A549 (cell line): ENCODE data around the gene RXFP3. TPM values are rescaled to one million over a fixed set of nuclear protein-coding genes. Genes with fewer than 3 reads are reported as not detected.

Experiments used
- ATAC-seq, 2 experiments: fragments of 200-7000 bp in 1 of 2; fragments of >200 bp in 1 of 2; cut with Nextera tagmentation in 1 of 2; cut with Tn5 transposase in 1 of 2; 3 replicates each; pipeline versions ENCODE4 v1.8.0 to v1.9.1; 2018 to 2020; ENCODE audit warnings: mild to moderate bottlenecking in 1 of 2, moderate library complexity in 1 of 2
- CTCF ChIA-PET: fragments of 300-600 bp; sonication (Branson Sonifier 250); formaldehyde crosslinking; extraction: SDS; loops from one replicate; lab custom pipeline; 2021; ENCODE audit warnings: antibody characterized with exemption, inconsistent platforms; lab: Yijun Ruan, JAX
- POLR2A ChIA-PET: fragments of 350-600 bp; formaldehyde crosslinking; extraction: SDS; loops from one replicate; lab custom pipeline; 2021; ENCODE audit warnings: antibody characterized with exemption, inconsistent platforms; lab: Yijun Ruan, JAX
- DNase-seq, 2 experiments: peaks; one replicate each; pipeline versions ENCODE4 v3.0.0 to v3.0.0-alpha.2; 2011 to 2016; ENCODE audit warnings: low read depth in 1 of 2, low spot score in 1 of 2
- FAIRE-seq: peaks from 2 replicates; lab custom pipeline; 2011; peaks lifted over from hg19 to GRCh38; lab: Jason Lieb, UNC
- H3K27ac ChIP-seq, 2 experiments: fragments of >200 bp; sonication (Bioruptor Twin); formaldehyde crosslinking; 3 replicates each; pipeline ENCODE4 v1.5.1; 2016 to 2017
- H3K4me1 ChIP-seq: fragments of >200 bp; sonication (Bioruptor Twin); formaldehyde crosslinking; 3 replicates; pipeline ENCODE4 v1.6.1; 2016
- H3K4me2 ChIP-seq: fragments of >200 bp; sonication (Bioruptor Twin); formaldehyde crosslinking; 3 replicates; pipeline ENCODE4 v1.6.1; 2016
- H3K4me3 ChIP-seq: fragments of >200 bp; sonication (Bioruptor Twin); formaldehyde crosslinking; 3 replicates; pipeline ENCODE4 v1.5.1; 2016
- H3K9me3 ChIP-seq: fragments of >200 bp; sonication (Bioruptor Twin); formaldehyde crosslinking; 3 replicates; pipeline ENCODE4 v1.6.1; 2016
- CBX2 ChIP-seq: fragments of 200-600 bp; sonication (generic); IDR thresholded peaks from 2 replicates; pipeline ENCODE4 v1.6.1; 2016; ENCODE audit warnings: low read depth, mild to moderate bottlenecking, borderline replicate concordance
- CBX8 ChIP-seq: fragments of 200-600 bp; sonication (generic); IDR thresholded peaks from 2 replicates; pipeline ENCODE4 v1.6.1; 2016
- CHD4 ChIP-seq: fragments of 200-600 bp; sonication (generic); IDR thresholded peaks from 2 replicates; pipeline ENCODE4 v1.6.1; 2016; ENCODE audit warnings: antibody characterized with exemption, mild to moderate bottlenecking, borderline replicate concordance
- CTCF ChIP-seq: fragments of >200 bp; sonication (Bioruptor Twin); formaldehyde crosslinking; IDR thresholded peaks from 3 replicates; pipeline ENCODE4 v1.5.1; 2016
- E2F6 ChIP-seq: IDR thresholded peaks from 2 replicates; pipeline ENCODE4 v1.6.1; 2012; ENCODE audit warnings: low read depth, borderline replicate concordance
- FOSB ChIP-seq: fragments of 250-450 bp; sonication (Bioruptor Pico); IDR thresholded peaks from 2 replicates; pipeline ENCODE4 v1.5.0; 2020; ENCODE audit warnings: mild to moderate bottlenecking, moderate library complexity
- FOXS1 ChIP-seq: fragments of 250-450 bp; sonication (Bioruptor Pico); IDR thresholded peaks from 2 replicates; pipeline ENCODE4 v1.5.0; 2020; ENCODE audit warnings: mild to moderate bottlenecking, moderate library complexity
- HDAC2 ChIP-seq: fragments of 200-600 bp; sonication (generic); IDR thresholded peaks from 2 replicates; pipeline ENCODE4 v1.6.1; 2016
- HMGXB4 ChIP-seq: fragments of 250-450 bp; sonication (Bioruptor Pico); IDR thresholded peaks from 2 replicates; pipeline ENCODE4 v1.5.0; 2021; ENCODE audit warnings: mild to moderate bottlenecking, moderate library complexity, borderline replicate concordance
- HOXB5 ChIP-seq: fragments of 250-450 bp; sonication (Bioruptor Pico); IDR thresholded peaks from 2 replicates; pipeline ENCODE4 v1.5.0; 2020; ENCODE audit warnings: mild to moderate bottlenecking, moderate library complexity
- JUNB ChIP-seq: fragments of >200 bp; sonication (Bioruptor Twin); formaldehyde crosslinking; IDR thresholded peaks from 2 replicates; pipeline ENCODE4 v1.6.1; 2016
- KDM1A ChIP-seq: fragments of 200-600 bp; sonication (generic); IDR thresholded peaks from 2 replicates; pipeline ENCODE4 v1.6.1; 2016; ENCODE audit warnings: low read depth, mild to moderate bottlenecking
- KDM5A ChIP-seq: fragments of 200-600 bp; sonication (generic); IDR thresholded peaks from 2 replicates; pipeline ENCODE4 v1.6.1; 2016; ENCODE audit warnings: antibody characterized with exemption, mild to moderate bottlenecking
- MAZ ChIP-seq: fragments of 150-350 bp; IDR thresholded peaks from 2 replicates; pipeline ENCODE4 v1.6.1; 2014; ENCODE audit warnings: antibody characterized with exemption, low read depth, low read length, borderline replicate concordance
- MYC ChIP-seq: IDR thresholded peaks from 2 replicates; pipeline ENCODE4 v1.6.1; 2012; ENCODE audit warnings: mild to moderate bottlenecking, inconsistent platforms, low read length, improper control_type of control experiment, borderline replicate concordance
- NFE2L2 ChIP-seq: fragments of 150-350 bp; conservative IDR thresholded peaks from 2 replicates; pipeline ENCODE4 v1.6.1; 2014; ENCODE audit warnings: low read length
- NPAS2 ChIP-seq: fragments of 250-450 bp; sonication (Bioruptor Pico); IDR thresholded peaks from 2 replicates; pipeline ENCODE4 v1.8.0; 2022; ENCODE audit warnings: mild to moderate bottlenecking, moderate library complexity, borderline replicate concordance
- RAD21 ChIP-seq, 2 experiments: fragments of >200 bp in 1 of 2; sonication (Bioruptor Twin) in 1 of 2; formaldehyde crosslinking in 1 of 2; IDR thresholded peaks in 1 of 2; conservative IDR thresholded peaks in 1 of 2; 2 replicates in 1 of 2; 3 replicates in 1 of 2; pipeline ENCODE4 v1.6.1; 2012 to 2018; ENCODE audit warnings: inconsistent platforms in 1 of 2
- RFX5 ChIP-seq: fragments of 450-650 bp; IDR thresholded peaks from 2 replicates; pipeline ENCODE4 v1.7.1; 2014; ENCODE audit warnings: antibody characterized with exemption, mild to moderate bottlenecking, moderate library complexity
- SMC3 ChIP-seq: fragments of >200 bp; sonication (Bioruptor Twin); formaldehyde crosslinking; IDR thresholded peaks from 3 replicates; pipeline ENCODE4 v1.6.1; 2018; ENCODE audit warnings: inconsistent platforms
- SREBF2 ChIP-seq: fragments of 450-650 bp; IDR thresholded peaks from 2 replicates; pipeline ENCODE4 v1.6.1; 2014; ENCODE audit warnings: mild to moderate bottlenecking, moderate library complexity
- TFCP2L1 ChIP-seq: fragments of 250-450 bp; sonication (Bioruptor Pico); IDR thresholded peaks from 2 replicates; pipeline ENCODE4 v1.5.0; 2021; ENCODE audit warnings: mild to moderate bottlenecking
- TP53 ChIP-seq: fragments of 250-450 bp; sonication (Bioruptor Pico); IDR thresholded peaks from 2 replicates; pipeline ENCODE4 v1.5.0; 2021; ENCODE audit warnings: mild to moderate bottlenecking, moderate library complexity
- ZC3H11A ChIP-seq: fragments of 450-650 bp; IDR thresholded peaks from 2 replicates; pipeline ENCODE4 v1.6.1; 2014; ENCODE audit warnings: antibody characterized with exemption, mild to moderate bottlenecking
- ZNF302 ChIP-seq: fragments of 250-450 bp; sonication (Bioruptor Pico); IDR thresholded peaks from 2 replicates; pipeline ENCODE4 v1.9.0; 2021; ENCODE audit warnings: inconsistent platforms, mild to moderate bottlenecking, moderate library complexity
- WGBS: methylation state at CpG from one replicate; pipeline ENCODE4 v1.1.6; 2017; ENCODE audit errors: missing lambda C conversion rate; 5-methylcytosine and 5-hydroxymethylcytosine counted together
- polyA plus RNA-seq, 4 experiments: library from polyadenylated mRNA; depleted of rRNA in 3 of 4; stranded (reverse); fragments of >200 nt; fragmentation: RNase III in 1 of 4; extraction: RNeasy Plus Mini Kit Qiagen cat#74134 plus additional on column Dnase treatment in 1 of 4; gene quantifications; 2 replicates in 3 of 4; 3 replicates in 1 of 4; pipeline ENCODE4 v1.2.3, GENCODE V29; 2011 to 2017

RXFP3 gene
- polyA plus RNA-seq, 2 of the 4 experiments (the other 2 are of a cell fraction): not detected

- TF ChIP-seq HMGXB4 (no peak), CBX8 (no peak)
Observed at GRCh38 chr5:33937017-33937706, 976 bp downstream of the RXFP3 start (continued).

- H3K4me1 ChIP-seq: peaks cover 9% of the 10 kb centered on the region; the same call in 2 of the 3 replicates
- H3K4me3 ChIP-seq: no peak overlapping the region
- ChIA-PET CTCF (interaction anchor here (1.2 kb wide), 1 partner anchor 235 kb away, joined by 3 read pairs; no protein-coding TSS in a partner anchor), POLR2A (no interaction called here)
- 64% methylated on average over 50 of the region's 54 CpGs for WGBS
- no peaks in the 10 kb centered on the region for H3K9me3 ChIP-seq
- no peak for FAIRE-seq
- TF ChIP-seq SREBF2 (no peak), NPAS2 (CRISPR knock-in tag) (no peak), TP53 (CRISPR knock-in tag) (no peak), FOSB (CRISPR knock-in tag) (no peak), CBX2 (no peak), HDAC2 (no peak), KDM5A (no peak), NFE2L2 (no peak), CHD4 (no peak)
- ATAC-seq: no peak
- DNase-seq: no peak
- no peak overlapping the region for H3K4me2 ChIP-seq
- no peak overlapping the region for H3K27ac ChIP-seq
Observed at GRCh38 chr5:33937707-33938506, 1.7 kb downstream of the RXFP3 start.

- Histone ChIP-seq H3K4me3 (no peak overlapping the region), H3K4me1 (peaks cover 9% of the 10 kb centered on the region; the same call in 2 of the 3 replicates), H3K27ac (no peak overlapping the region), H3K9me3 (no peaks in the 10 kb centered on the region), H3K4me2 (no peak overlapping the region)
- FAIRE-seq: no peak
- ChIA-PET POLR2A (no interaction called here), CTCF (interaction anchor here (1.2 kb wide), 1 partner anchor 235 kb away, joined by 3 read pairs; no protein-coding TSS in a partner anchor)
- DNase-seq: no peak
- no peak for ATAC-seq
- 44% methylated on average over 14 of the region's 14 CpGs for WGBS
- TF ChIP-seq TP53 (CRISPR knock-in tag): no peak
Observed at GRCh38 chr5:33938507-33938796, 2.3 kb downstream of the RXFP3 start.

GRCh38 chr5:33938881-33939280 is 2.7 kb downstream of the RXFP3 start:
- TF ChIP-seq CBX2 (no peak), SREBF2 (no peak), MAZ (no peak), MYC (no peak), ZNF302 (no peak), FOXS1 (no peak), KDM1A (no peak), NPAS2 (CRISPR knock-in tag) (no peak), HOXB5 (CRISPR knock-in tag) (no peak), KDM5A (no peak), NFE2L2 (no peak), JUNB (no peak), RFX5 (no peak), TFCP2L1 (no peak), SMC3 (no peak), CHD4 (no peak), ZC3H11A (no peak), E2F6 (no peak), RAD21 (conservative IDR thresholded peaks at IDR 0.05 in 1 of 2, IDR thresholded peaks at IDR 0.05 in 1 of 2) (no peak), CTCF (no peak)
- ChIA-PET POLR2A (no interaction called here), CTCF (interaction anchor here (1.2 kb wide), 1 partner anchor 236 kb away, joined by 3 read pairs; no protein-coding TSS in a partner anchor)
- no peak overlapping the region for H3K4me3 ChIP-seq
- ATAC-seq (no peak), FAIRE-seq (no peak), DNase-seq (no peak)
- H3K4me1 ChIP-seq: peaks cover 7% of the 10 kb centered on the region; the same call in 2 of the 3 replicates
- H3K9me3 ChIP-seq: no peaks in the 10 kb centered on the region
- H3K4me2 ChIP-seq: no peak overlapping the region
- WGBS: 67% methylated on average over 15 of the region's 15 CpGs
- H3K27ac ChIP-seq: no peak overlapping the region
